Measurements from ENCODE around the gene CLCN6. TPM values are rescaled to one million over a fixed set of nuclear protein-coding genes. Genes with fewer than 3 reads are reported as not detected.

Gene CLCN6
- total RNA-seq, 4 donors from 2014 or later, result 14.6 to 31.5 (median 22.7) TPM

DNA sequence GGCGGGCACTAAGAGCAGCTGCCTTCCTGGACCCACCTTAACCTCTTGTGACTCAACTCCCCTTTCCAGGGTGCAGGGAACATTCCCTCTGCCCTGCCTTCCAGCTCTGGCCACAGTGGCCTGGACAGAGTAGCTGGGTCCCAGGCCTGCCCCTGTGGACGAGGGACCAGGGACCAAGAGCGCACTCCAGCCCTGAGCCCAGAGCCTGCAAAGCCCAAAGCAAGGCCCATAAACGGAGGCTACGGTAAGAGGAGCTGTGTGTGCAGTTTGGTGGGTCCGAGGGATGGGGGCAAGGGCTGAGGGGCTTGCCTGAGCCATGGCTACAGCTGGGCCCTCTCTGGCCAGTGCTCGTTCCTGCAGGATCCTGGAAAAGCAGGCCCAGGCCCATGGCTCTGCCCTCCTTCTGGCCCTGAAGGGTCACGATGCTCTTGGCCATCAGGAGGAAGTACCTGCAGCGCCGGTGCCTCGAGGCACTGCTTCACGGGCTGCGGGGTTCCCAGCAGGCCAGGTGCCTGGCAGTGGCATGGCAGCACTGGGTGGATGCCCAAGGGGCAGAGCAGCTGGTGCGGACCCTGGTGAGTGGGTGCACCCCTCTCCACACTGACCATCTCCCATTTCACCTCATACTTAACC lies 18.1 kb upstream of the CLCN6 start:
- peaks cover 0 to 18% of the 10 kb centered on the region in 2 donors for H3K4me1 ChIP-seq
- H3K4me3 ChIP-seq, result no peak overlapping the region
- peak overlapping the region; percentile 91 to 98 for H3K27ac ChIP-seq
- H3K27me3 ChIP-seq, result no peaks in the 10 kb centered on the region
- intact Hi-C loops (cut with DNase I; ENCODE audit: low total_unique reads), result no loop called here
- no peaks in the 10 kb centered on the region for H3K36me3 ChIP-seq
- no peak for TF ChIP-seq POLR2A (IDR thresholded peaks at IDR 0.05)
- TF ChIP-seq, protein P1, sequence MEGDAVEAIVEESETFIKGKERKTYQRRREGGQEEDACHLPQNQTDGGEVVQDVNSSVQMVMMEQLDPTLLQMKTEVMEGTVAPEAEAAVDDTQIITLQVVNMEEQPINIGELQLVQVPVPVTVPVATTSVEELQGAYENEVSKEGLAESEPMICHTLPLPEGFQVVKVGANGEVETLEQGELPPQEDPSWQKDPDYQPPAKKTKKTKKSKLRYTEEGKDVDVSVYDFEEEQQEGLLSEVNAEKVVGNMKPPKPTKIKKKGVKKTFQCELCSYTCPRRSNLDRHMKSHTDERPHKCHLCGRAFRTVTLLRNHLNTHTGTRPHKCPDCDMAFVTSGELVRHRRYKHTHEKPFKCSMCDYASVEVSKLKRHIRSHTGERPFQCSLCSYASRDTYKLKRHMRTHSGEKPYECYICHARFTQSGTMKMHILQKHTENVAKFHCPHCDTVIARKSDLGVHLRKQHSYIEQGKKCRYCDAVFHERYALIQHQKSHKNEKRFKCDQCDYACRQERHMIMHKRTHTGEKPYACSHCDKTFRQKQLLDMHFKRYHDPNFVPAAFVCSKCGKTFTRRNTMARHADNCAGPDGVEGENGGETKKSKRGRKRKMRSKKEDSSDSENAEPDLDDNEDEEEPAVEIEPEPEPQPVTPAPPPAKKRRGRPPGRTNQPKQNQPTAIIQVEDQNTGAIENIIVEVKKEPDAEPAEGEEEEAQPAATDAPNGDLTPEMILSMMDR (IDR thresholded peaks at IDR 0.05), result no peak
- H3K9me3 ChIP-seq, result no peaks in the 10 kb centered on the region
- no peak for DNase-seq

DNA sequence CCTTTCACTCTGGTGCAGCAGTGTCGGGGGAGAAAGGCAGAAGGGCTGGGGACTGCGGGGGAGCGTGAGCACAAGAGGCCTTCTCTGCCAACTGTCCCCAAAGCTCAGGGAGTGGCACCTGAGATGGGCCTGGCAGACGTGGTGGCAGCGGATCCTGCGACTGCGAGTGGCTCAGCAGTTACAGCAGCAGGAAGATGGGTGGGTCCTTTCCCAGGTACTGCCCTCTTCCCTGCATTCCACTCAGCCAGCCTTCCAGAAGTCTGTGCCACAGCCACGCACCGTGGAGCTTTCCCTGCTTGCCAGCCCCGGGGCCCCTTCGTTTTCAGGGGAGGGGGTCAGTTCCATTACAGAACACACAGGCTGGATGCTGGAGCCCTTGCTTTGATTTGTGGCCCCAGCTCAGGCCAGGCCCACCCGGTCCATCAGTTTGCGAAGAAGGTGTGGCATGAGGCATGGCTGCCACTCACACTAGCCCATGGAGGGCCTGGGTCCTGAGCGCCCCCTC lies 17.4 kb upstream of the CLCN6 start:
- intact Hi-C loops (cut with DNase I; ENCODE audit: low total_unique reads), result no loop called here
- no peaks in the 10 kb centered on the region for H3K36me3 ChIP-seq
- no peak for TF ChIP-seq POLR2A (IDR thresholded peaks at IDR 0.05)
- TF ChIP-seq, protein P1 (IDR thresholded peaks at IDR 0.05), result no peak
- no peak overlapping the region for H3K4me3 ChIP-seq
- no peaks in the 10 kb centered on the region for H3K9me3 ChIP-seq
- DNase-seq, result no peak
- H3K27me3 ChIP-seq, result no peaks in the 10 kb centered on the region
- H3K4me1 ChIP-seq, result peaks cover 0 to 18% of the 10 kb centered on the region in 2 donors
- peak overlapping the region; percentile 91 to 98 for H3K27ac ChIP-seq

DNA sequence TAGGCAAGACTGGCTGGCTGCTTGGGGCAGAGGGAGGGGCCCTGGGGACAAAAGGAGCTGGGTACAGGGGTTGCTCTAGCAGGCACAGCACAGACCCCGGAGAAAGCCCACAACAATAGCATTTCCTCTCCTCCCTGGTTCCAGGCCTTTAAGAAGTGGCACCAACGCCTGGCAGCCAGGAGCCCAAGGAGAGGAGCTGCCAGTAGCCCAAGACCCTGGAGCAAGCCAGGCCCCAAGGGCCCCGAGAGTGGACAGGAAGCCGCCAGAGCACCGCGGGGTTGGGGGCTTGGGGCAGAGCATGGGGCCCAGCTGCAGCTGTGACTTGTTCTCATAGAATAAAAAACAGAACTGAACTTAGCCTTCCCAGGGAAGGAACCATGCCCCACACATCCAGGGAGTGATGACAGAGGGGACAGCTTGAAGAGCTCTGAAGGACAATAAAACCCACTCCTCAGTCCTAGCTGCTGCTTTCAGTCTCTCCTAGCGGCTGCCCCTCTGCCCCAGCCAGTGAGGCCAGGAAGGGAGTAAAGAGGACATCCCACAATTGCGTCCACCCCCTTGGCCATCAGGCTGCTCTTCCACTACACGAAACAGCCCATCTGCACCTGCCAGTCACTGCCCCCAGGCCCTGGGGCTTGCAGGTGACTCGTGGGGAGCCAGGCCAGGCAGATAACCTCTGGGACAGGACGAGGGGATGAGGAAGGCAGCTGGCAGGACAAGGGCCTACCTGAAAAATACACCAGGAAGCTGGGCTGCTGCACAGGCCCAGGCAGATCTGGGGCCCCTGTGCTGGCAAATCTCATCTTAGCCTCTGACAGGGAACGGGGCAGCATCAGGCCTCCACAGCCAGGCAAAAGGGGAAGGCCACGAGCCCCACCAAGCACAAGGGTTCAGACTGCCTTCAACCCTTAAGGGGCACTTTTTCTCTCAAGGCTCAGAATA lies 16.6 kb upstream of the CLCN6 start:
- peaks cover 0 to 18% of the 10 kb centered on the region in 2 donors for H3K4me1 ChIP-seq
- H3K27me3 ChIP-seq, result no peaks in the 10 kb centered on the region
- DNase-seq, result no peak
- intact Hi-C loops (cut with DNase I; ENCODE audit: low total_unique reads), result no loop called here
- TF ChIP-seq POLR2A (IDR thresholded peaks at IDR 0.05), result no peak
- TF ChIP-seq, protein P1 (IDR thresholded peaks at IDR 0.05), result no peak
- H3K27ac ChIP-seq, result peak overlapping the region; percentile 91 to 98
- H3K36me3 ChIP-seq, result no peaks in the 10 kb centered on the region
- H3K9me3 ChIP-seq, result no peaks in the 10 kb centered on the region
- no peak overlapping the region for H3K4me3 ChIP-seq

DNA sequence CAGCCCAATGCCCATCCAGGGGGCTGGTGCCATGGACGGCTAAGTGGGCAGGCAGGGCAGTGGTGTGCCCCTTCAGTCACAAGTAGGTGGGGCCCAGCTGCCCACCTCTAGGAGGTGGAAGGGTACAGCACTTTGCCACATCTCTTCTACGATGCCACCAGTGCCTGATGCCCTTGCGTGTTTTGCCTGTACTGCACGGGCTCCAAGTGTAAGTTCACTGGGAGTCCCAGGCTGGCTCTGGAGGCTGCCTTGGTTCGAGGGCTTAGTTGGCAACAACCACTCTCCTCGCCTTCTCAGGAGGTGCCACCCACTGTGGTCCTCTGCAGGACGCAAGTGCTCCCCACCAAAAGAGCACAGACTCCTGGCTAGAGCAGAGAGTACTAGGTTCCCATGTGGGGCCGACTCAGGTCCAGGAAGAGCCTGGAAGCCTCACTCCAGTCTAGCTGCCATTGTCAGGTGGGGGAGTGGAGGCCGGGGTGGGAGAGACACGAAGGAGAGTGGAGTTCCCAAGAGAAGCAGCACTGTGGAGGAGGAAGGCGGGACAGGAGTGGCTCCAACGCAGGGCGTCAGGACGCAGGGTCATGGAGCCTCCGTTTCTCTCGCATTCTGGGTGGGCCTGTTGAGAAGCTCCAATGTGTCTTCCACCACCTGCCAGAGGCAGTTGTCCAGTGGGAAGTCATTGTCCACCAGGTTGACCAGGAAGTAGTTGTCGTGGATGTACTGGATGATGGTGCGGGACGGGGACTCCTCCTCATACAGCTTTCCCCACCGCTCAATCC lies 15.7 kb upstream of the CLCN6 start:
- intact Hi-C loops (cut with DNase I; ENCODE audit: low total_unique reads), result no loop called here
- DNase-seq, result no peak
- H3K9me3 ChIP-seq, result no peaks in the 10 kb centered on the region
- H3K27ac ChIP-seq, result peak overlapping the region; percentile 91 to 98
- H3K27me3 ChIP-seq, result no peaks in the 10 kb centered on the region
- H3K36me3 ChIP-seq, result no peaks in the 10 kb centered on the region
- H3K4me1 ChIP-seq, result peaks cover 0 to 18% of the 10 kb centered on the region in 2 donors
- no peak for TF ChIP-seq POLR2A (IDR thresholded peaks at IDR 0.05)
- TF ChIP-seq, protein P1 (IDR thresholded peaks at IDR 0.05), result no peak
- H3K4me3 ChIP-seq, result no peak overlapping the region

Measured in uterus (tissue), 4 donors.